ENCODE measurements around the gene E2F6.

E2F6 gene

GRCh38 chr2:11416186-11416585, 49.8 kb downstream of the E2F6 start:
- H3K27ac ChIP-seq (replicated peaks): no peak overlapping the region
- TF ChIP-seq GABPA (IDR thresholded peaks at IDR 0.05; ENCODE audit: low read depth) (no peak), CTCF (IDR thresholded peaks at IDR 0.05; ENCODE audit: insufficient read depth, low read length) (no peak)
- no peak overlapping the region for H3K4me3 ChIP-seq (replicated peaks; ENCODE audit: insufficient read depth, low read length)
- DNase-seq (ENCODE audit: low read depth in 1 of 2, low spot score in 1 of 2): no peak
- peaks cover 6% of the 10 kb centered on the region for H3K27me3 ChIP-seq (ENCODE audit: insufficient read depth, poor library complexity, severe bottlenecking)

- no peak for TF ChIP-seq SPI1 (IDR thresholded peaks at IDR 0.05; ENCODE audit: borderline replicate concordance, low read depth)
- no peak for TF ChIP-seq GABPA (IDR thresholded peaks at IDR 0.05; ENCODE audit: low read depth)
- TF ChIP-seq REST (IDR thresholded peaks at IDR 0.05; ENCODE audit: insufficient replicate concordance, low read depth): no peak
- TF ChIP-seq POLR2AphosphoS5 (IDR thresholded peaks at IDR 0.05; ENCODE audit: low read depth): no peak
- TF ChIP-seq CTCF (IDR thresholded peaks at IDR 0.05; ENCODE audit: insufficient read depth, low read length): no peak
- H3K27me3 ChIP-seq (ENCODE audit: insufficient read depth, poor library complexity, severe bottlenecking): peaks cover 6% of the 10 kb centered on the region
- no peak for DNase-seq (ENCODE audit: low read depth in 1 of 2, low spot score in 1 of 2)
Measured at GRCh38 chr2:11414372-11415124, 51.4 kb downstream of the E2F6 start.

GRCh38 chr2:11412449-11412810, 53.5 kb downstream of the E2F6 start:
- Histone ChIP-seq H3K27me3 (ENCODE audit: insufficient read depth, poor library complexity, severe bottlenecking) (peaks cover 6% of the 10 kb centered on the region), H3K4me3 (replicated peaks; ENCODE audit: insufficient read depth, low read length) (no peak overlapping the region), H3K27ac (replicated peaks) (no peak overlapping the region)
- TF ChIP-seq GABPA (IDR thresholded peaks at IDR 0.05; ENCODE audit: low read depth) (no peak), POLR2AphosphoS5 (IDR thresholded peaks at IDR 0.05; ENCODE audit: low read depth) (no peak), REST (IDR thresholded peaks at IDR 0.05; ENCODE audit: insufficient replicate concordance, low read depth) (no peak), SPI1 (IDR thresholded peaks at IDR 0.05; ENCODE audit: borderline replicate concordance, low read depth) (no peak)
- DNase-seq (ENCODE audit: low read depth in 1 of 2, low spot score in 1 of 2): no peak

More at GRCh38 chr2:11414372-11415124, 51.4 kb downstream of the E2F6 start:
- H3K27ac ChIP-seq (replicated peaks): no peak overlapping the region
- H3K4me3 ChIP-seq (replicated peaks; ENCODE audit: insufficient read depth, low read length): no peak overlapping the region

- Histone ChIP-seq H3K27me3 (ENCODE audit: insufficient read depth, poor library complexity, severe bottlenecking) (peaks cover 6% of the 10 kb centered on the region), H3K27ac (replicated peaks) (no peak overlapping the region), H3K4me3 (replicated peaks; ENCODE audit: insufficient read depth, low read length) (peak overlapping the region; percentile 11)
- peak in 1 of 2 experiments; percentile 11 for DNase-seq (ENCODE audit: low read depth in 1 of 2, low spot score in 1 of 2)
- peak; percentile 62 for TF ChIP-seq SPI1 (IDR thresholded peaks at IDR 0.05; ENCODE audit: borderline replicate concordance, low read depth)
- TF ChIP-seq REST (IDR thresholded peaks at IDR 0.05; ENCODE audit: insufficient replicate concordance, low read depth): no peak
- TF ChIP-seq CTCF (IDR thresholded peaks at IDR 0.05; ENCODE audit: insufficient read depth, low read length): peak; percentile 9
Measured at GRCh38 chr2:11411768-11412448, 54.1 kb downstream of the E2F6 start.
